Epithelial cell of prostate (primary cell): ENCODE data around the gene ZDHHC14.

Experiments
- DNase-seq: peaks from one replicate; pipeline ENCODE4 v3.0.0-alpha.2; 2011; ENCODE audit warnings: low read depth, low spot score
- H3K27ac ChIP-seq: fragments of 450-650 bp; 2 replicates; pipeline ENCODE4 v1.5.1; 2017; ENCODE audit warnings: mild to moderate bottlenecking

Gene ZDHHC14

DNA sequence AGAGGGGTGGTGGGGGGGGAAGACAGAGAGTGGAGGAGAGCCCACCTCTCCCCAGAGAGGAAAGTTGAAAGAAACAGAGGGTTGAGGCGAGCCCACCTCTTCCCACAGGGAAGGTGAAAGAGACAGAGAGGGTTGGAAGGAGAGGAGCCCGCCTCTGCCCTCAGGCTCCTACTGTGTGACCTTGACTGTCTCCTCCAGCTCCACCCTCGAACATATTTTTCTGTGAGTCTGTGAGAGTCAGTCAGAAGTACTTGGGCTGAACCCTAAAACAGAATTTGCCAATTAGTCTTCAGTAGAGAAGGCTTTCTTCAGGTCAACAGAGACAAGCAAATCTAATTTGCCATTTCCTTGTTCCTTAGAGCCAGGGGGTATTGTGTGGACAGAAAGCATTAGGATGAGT lies 288.3 kb downstream of the ZDHHC14 start:
- no peak for DNase-seq
- no peak overlapping the region for H3K27ac ChIP-seq

- H3K27ac ChIP-seq, result no peak overlapping the region
- no peak for DNase-seq
Observed at GRCh38 chr6:157669747-157670216, 288.8 kb downstream of the ZDHHC14 start.

- DNase-seq, result no peak
- H3K27ac ChIP-seq, result no peak overlapping the region
Observed at GRCh38 chr6:157670466-157671186, 289.6 kb downstream of the ZDHHC14 start.

- H3K27ac ChIP-seq, result no peak overlapping the region
- no peak for DNase-seq
Observed at GRCh38 chr6:157672726-157673412, 291.9 kb downstream of the ZDHHC14 start.

- H3K27ac ChIP-seq, result no peak overlapping the region
- no peak for DNase-seq
Observed at GRCh38 chr6:157673596-157673995, 292.6 kb downstream of the ZDHHC14 start.

DNA sequence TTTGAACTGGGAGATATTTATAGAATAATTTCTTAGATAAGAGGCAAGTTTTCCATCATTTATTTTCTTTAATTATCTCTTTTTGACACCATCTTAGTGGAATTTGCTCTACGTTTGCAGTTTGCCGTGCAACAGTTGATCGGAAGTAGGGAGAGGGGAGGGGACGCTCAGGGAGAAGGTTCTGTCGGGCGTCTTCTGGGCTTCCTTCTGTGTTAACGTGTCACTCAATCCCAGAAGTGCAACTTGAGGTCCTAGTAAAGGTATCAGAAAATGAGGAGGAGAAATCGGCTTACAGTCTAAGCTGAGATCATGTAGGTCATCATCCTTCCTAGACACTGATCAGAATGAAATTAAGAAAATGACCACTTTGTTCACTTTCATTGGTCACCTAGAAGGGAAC lies 293.1 kb downstream of the ZDHHC14 start:
- H3K27ac ChIP-seq, result no peak overlapping the region

DNA sequence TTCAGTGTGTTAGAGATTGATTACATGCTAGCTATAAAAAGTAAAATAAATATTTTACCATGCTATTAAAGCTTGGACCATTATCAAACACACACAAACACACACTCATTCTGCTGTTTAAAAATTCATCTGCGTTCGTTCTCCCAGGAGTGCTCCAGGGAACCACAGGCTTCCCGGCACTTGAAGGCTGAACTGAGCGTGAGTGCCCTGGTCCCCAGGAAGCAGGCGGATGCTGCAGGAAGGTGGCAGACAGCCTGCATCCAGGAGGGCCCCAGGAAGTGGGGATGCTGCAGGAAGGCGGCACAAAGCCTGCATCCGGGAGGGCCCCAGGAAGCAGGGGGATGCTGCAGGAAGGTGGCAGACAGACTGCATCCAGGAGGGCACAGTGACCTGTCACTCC lies 294.8 kb downstream of the ZDHHC14 start:
- DNase-seq, result no peak
- H3K27ac ChIP-seq, result no peak overlapping the region

More for the DNA sequence above, 293.1 kb downstream of the ZDHHC14 start:
- no peak for DNase-seq

GRCh38 chr6:157676241-157676640 lies 295.3 kb downstream of the ZDHHC14 start:
- no peak for DNase-seq
- H3K27ac ChIP-seq, result no peak overlapping the region

GRCh38 chr6:157677235-157677634 lies 296.2 kb downstream of the ZDHHC14 start:
- no peak for DNase-seq
- H3K27ac ChIP-seq, result no peak overlapping the region

DNA sequence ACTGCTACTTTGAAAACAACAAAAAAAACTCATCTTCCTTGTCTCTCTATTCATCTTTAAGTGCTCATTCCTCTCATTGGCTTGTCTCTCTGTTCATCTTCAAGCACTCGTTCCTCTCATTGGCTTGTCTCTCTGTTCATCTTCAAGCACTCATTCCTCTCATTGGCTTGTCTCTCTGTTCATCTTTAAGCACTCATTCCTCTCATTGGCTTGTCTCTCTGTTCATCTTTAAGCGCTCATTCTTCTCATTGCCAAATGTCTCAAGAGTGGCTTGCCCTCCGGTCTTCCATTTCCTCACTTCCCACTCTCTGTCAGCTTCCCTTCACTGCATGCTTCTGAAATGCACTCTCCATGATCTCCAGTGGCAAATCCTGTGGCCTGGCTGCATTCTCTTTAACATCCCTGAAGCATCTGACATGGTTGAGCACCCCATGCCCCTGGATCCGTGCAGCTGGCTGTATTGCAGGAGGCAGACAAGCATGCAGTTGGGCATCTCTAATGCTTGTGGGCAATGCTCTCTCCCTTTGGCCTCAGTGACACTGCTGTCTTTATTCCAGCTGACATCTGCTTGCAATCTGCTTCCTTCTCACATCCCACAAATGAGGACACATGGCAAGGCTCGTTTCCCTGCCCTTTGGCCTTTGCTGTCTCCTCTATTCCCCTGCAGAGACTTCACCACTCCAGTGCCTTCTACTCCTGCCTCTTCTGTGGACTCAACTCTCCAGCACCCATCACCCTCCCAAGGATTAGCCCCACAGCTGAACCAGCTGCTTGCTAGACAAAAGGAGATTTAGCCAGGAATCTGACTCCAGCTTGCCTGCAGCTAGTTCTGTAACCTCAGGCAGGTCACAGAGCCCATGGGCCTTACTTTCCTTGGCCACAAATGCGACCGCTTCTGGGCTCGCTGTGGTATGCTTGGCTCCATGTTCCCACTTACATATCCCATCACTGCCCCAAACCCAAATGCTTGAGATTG lies 298.9 kb downstream of the ZDHHC14 start:
- DNase-seq, result no peak
- H3K27ac ChIP-seq, result no peak overlapping the region

- DNase-seq, result no peak
Observed at GRCh38 chr6:157681041-157681650, 300.2 kb downstream of the ZDHHC14 start.

GRCh38 chr6:157682856-157683481 lies 302.0 kb downstream of the ZDHHC14 start:
- no peak overlapping the region for H3K27ac ChIP-seq
- no peak for DNase-seq

More at GRCh38 chr6:157681041-157681650, 300.2 kb downstream of the ZDHHC14 start:
- H3K27ac ChIP-seq, result no peak overlapping the region

- DNase-seq, result no peak
- H3K27ac ChIP-seq, result no peak overlapping the region
Observed at GRCh38 chr6:157683707-157684106, 302.7 kb downstream of the ZDHHC14 start.

DNA sequence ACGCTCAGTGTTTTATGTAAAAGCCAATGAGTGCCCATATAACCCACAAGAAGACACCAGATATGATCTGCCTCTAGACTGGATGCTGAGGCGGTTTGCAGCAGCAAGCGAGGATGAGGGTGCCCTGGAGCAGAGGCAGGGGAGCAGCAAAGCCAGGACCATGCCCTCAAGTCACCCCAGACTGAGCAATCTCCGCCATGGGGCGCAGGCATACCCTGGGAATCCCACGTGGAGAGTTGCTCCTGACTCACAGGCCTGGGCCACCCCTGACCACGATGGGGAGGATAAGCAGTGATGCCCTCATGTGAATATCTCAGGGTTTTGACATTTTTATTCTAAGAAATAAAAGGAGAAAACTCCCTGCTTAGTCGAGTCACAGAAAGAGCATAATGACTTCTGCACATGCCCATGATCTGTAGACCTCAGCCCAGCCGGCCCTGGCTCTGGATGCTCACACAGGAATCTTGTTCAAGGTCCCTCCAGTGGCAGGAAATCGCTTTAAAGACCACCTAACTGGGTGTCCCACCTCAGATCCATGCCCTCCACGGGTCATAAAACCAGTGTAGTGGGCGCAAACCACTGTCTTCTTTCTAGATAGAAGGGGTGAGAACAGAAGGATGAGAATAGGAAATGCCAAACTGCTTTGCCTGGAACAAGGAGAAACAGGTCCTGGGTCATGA lies 303.8 kb downstream of the ZDHHC14 start:
- no peak for DNase-seq
- H3K27ac ChIP-seq, result no peak overlapping the region

DNA sequence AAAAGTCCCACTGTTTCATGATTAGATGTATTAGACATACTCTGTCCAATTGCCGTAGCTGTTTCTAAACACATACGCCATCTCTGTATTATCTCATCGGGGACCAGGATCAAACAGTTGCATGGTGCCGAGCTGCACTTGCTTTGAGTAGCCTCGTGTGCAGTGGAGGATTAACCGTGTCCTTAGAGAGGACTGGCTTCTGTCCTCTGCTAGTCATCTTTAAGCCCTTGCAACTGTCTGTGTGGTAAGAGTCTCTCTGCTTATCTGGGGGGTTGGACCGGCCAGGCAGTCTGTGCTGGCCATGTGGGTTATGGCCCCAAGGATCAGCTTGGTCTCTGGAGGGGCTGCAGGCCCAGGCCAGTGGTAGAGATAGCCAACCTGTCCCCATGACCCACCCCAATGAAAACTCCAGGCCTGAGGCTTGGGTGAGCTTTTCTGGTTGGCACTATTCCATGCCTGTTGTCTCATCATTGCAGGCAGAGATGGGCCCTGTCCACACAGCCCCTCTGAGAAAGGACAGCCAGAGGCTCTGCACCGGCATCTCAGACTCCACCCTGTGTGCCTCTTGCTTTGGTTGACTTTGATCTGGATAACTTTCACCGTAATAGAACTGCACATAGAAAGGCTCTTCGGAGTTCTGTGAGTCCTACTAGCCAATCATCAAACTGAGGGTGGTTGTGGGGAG lies 304.7 kb downstream of the ZDHHC14 start:
- DNase-seq, result no peak
- H3K27ac ChIP-seq, result no peak overlapping the region

GRCh38 chr6:157688275-157688959 lies 307.4 kb downstream of the ZDHHC14 start:
- DNase-seq, result no peak
- no peak overlapping the region for H3K27ac ChIP-seq

- H3K27ac ChIP-seq, result no peak overlapping the region
Observed at GRCh38 chr6:157688960-157689599, 308.1 kb downstream of the ZDHHC14 start.

GRCh38 chr6:157689875-157690274 lies 308.9 kb downstream of the ZDHHC14 start:
- no peak for DNase-seq
- H3K27ac ChIP-seq, result no peak overlapping the region

More at GRCh38 chr6:157688960-157689599, 308.1 kb downstream of the ZDHHC14 start:
- no peak for DNase-seq
